C4-2B (cell line): ENCODE measurements around the gene PGAP6.

Experiments used
- CTCF ChIP-seq: fragments of 450-650 bp; conservative IDR thresholded peaks from 2 replicates; pipeline ENCODE4 v1.5.1; 2017; ENCODE audit warnings: mild to moderate bottlenecking
- ZFX ChIP-seq: fragments of 450-650 bp; IDR thresholded peaks from 2 replicates; pipeline ENCODE4 v1.6.1; 2017

GRCh38 chr16:369866-370436, 11.8 kb downstream of the PGAP6 start:
- TF ChIP-seq CTCF (no peak), ZFX (no peak)
